ENCODE data around the gene SH2B3. TPM values are rescaled to one million over a fixed set of nuclear protein-coding genes. Genes with fewer than 3 reads are reported as not detected.

Gene SH2B3
- total RNA-seq, 1 experiment from 2014 or later = 39.6 TPM

GRCh38 chr12:111411185-111411764 is 5.6 kb downstream of the SH2B3 start:
- ChIA-PET POLR2A (interaction anchor here (0.6 kb wide), 1 partner anchor 10 kb away, joined by 4 read pairs; no protein-coding TSS in a partner anchor), CTCF (interaction anchor here (0.6 to 1.2 kb wide), 2 partner anchors 17 to 40 kb away, joined by 3 read pairs; no protein-coding TSS in a partner anchor)
- no peak for DNase-seq (ENCODE audit: low read depth, low spot score)
- Histone ChIP-seq H3K9me3 (ENCODE audit: control insufficient read depth, insufficient read depth, low read depth, low read length) (no peaks in the 10 kb centered on the region), H3K4me1 (ENCODE audit: control insufficient read depth, insufficient read depth, low read length) (peaks cover 73% of the 10 kb centered on the region), H3K4me3 (ENCODE audit: low read depth in 2 of 2, low read length in 2 of 2) (no peak overlapping the region), H3K27ac (ENCODE audit: low read length) (peak overlapping the region; percentile 95), H3K27me3 (ENCODE audit: control insufficient read depth, insufficient read depth, low read length) (no peaks in the 10 kb centered on the region), H3K36me3 (ENCODE audit: control insufficient read depth, insufficient read depth, low read length) (no peaks in the 10 kb centered on the region; the same call in 1 of the 2 replicates)
- in situ Hi-C loops (cut with HindIII; ENCODE audit: low pct_unique_long_range_greater_than_20kb, low sequenced_read_pairs) (no loop called here), intact Hi-C loops (cut with micrococcal nuclease; ENCODE audit: unreplicated experiment) (no loop called here)
- no peak for ATAC-seq
- TF ChIP-seq SIN3A (IDR thresholded peaks at IDR 0.05; ENCODE audit: borderline replicate concordance, insufficient read depth, low read depth, low read length) (no peak), TCF7L2 (IDR thresholded peaks at IDR 0.05; ENCODE audit: low read depth, low read length) (no peak), POLR2AphosphoS5 (IDR thresholded peaks at IDR 0.05; ENCODE audit: low read depth, low read length) (no peak)
- TF ChIP-seq, protein P1, sequence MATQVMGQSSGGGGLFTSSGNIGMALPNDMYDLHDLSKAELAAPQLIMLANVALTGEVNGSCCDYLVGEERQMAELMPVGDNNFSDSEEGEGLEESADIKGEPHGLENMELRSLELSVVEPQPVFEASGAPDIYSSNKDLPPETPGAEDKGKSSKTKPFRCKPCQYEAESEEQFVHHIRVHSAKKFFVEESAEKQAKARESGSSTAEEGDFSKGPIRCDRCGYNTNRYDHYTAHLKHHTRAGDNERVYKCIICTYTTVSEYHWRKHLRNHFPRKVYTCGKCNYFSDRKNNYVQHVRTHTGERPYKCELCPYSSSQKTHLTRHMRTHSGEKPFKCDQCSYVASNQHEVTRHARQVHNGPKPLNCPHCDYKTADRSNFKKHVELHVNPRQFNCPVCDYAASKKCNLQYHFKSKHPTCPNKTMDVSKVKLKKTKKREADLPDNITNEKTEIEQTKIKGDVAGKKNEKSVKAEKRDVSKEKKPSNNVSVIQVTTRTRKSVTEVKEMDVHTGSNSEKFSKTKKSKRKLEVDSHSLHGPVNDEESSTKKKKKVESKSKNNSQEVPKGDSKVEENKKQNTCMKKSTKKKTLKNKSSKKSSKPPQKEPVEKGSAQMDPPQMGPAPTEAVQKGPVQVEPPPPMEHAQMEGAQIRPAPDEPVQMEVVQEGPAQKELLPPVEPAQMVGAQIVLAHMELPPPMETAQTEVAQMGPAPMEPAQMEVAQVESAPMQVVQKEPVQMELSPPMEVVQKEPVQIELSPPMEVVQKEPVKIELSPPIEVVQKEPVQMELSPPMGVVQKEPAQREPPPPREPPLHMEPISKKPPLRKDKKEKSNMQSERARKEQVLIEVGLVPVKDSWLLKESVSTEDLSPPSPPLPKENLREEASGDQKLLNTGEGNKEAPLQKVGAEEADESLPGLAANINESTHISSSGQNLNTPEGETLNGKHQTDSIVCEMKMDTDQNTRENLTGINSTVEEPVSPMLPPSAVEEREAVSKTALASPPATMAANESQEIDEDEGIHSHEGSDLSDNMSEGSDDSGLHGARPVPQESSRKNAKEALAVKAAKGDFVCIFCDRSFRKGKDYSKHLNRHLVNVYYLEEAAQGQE (IDR thresholded peaks at IDR 0.05; ENCODE audit: insufficient read depth in 1 of 2, low read depth in 2 of 2, low read length in 1 of 2) = no peak
- TF ChIP-seq, protein P2, sequence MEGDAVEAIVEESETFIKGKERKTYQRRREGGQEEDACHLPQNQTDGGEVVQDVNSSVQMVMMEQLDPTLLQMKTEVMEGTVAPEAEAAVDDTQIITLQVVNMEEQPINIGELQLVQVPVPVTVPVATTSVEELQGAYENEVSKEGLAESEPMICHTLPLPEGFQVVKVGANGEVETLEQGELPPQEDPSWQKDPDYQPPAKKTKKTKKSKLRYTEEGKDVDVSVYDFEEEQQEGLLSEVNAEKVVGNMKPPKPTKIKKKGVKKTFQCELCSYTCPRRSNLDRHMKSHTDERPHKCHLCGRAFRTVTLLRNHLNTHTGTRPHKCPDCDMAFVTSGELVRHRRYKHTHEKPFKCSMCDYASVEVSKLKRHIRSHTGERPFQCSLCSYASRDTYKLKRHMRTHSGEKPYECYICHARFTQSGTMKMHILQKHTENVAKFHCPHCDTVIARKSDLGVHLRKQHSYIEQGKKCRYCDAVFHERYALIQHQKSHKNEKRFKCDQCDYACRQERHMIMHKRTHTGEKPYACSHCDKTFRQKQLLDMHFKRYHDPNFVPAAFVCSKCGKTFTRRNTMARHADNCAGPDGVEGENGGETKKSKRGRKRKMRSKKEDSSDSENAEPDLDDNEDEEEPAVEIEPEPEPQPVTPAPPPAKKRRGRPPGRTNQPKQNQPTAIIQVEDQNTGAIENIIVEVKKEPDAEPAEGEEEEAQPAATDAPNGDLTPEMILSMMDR (IDR thresholded peaks at IDR 0.05) = no peak
- no TSS peak for BruUV-seq (replicated peaks)

- intact Hi-C loops (cut with micrococcal nuclease; ENCODE audit: unreplicated experiment) = no loop called here
- H3K27me3 ChIP-seq (ENCODE audit: control insufficient read depth, insufficient read depth, low read length) = no peaks in the 10 kb centered on the region
- ChIA-PET CTCF (interaction anchor here (1.2 kb wide), 1 partner anchor 39 kb away, joined by 3 read pairs; no protein-coding TSS in a partner anchor), POLR2A (interaction anchor here (0.5 kb wide), 1 partner anchor 230 kb away, joined by 15 read pairs; no protein-coding TSS in a partner anchor)
- H3K36me3 ChIP-seq (ENCODE audit: control insufficient read depth, insufficient read depth, low read length) = no peaks in the 10 kb centered on the region
- no TSS peak for BruUV-seq (replicated peaks)
- TF ChIP-seq SIN3A (IDR thresholded peaks at IDR 0.05; ENCODE audit: borderline replicate concordance, insufficient read depth, low read depth, low read length) (no peak), POLR2AphosphoS5 (IDR thresholded peaks at IDR 0.05; ENCODE audit: low read depth, low read length) (peak; percentile 33; the same call in 1 of the 2 replicates), TCF7L2 (IDR thresholded peaks at IDR 0.05; ENCODE audit: low read depth, low read length) (no peak)
- TF ChIP-seq, protein P2 (IDR thresholded peaks at IDR 0.05) = no peak
- TF ChIP-seq, protein P1 (IDR thresholded peaks at IDR 0.05; ENCODE audit: insufficient read depth in 1 of 2, low read depth in 2 of 2, low read length in 1 of 2) = no peak
- H3K4me3 ChIP-seq (ENCODE audit: low read depth in 2 of 2, low read length in 2 of 2) = peak overlapping the region in 1 of 2 experiments; percentile 11; a peak in 1 of 4 replicates
- DNase-seq (ENCODE audit: low read depth, low spot score) = no peak
- in situ Hi-C loops (cut with HindIII; ENCODE audit: low pct_unique_long_range_greater_than_20kb, low sequenced_read_pairs) = no loop called here
- peak overlapping the region; percentile 95 for H3K27ac ChIP-seq (ENCODE audit: low read length)
- peak; percentile 17 for ATAC-seq
- no peaks in the 10 kb centered on the region for H3K9me3 ChIP-seq (ENCODE audit: control insufficient read depth, insufficient read depth, low read depth, low read length)
- H3K4me1 ChIP-seq (ENCODE audit: control insufficient read depth, insufficient read depth, low read length) = peaks cover 73% of the 10 kb centered on the region
These were observed 6.5 kb downstream of the SH2B3 start for GRCh38 chr12:111412007-111412829.

Data from Panc1 (cell line).